Measurements from ENCODE around the gene GPR61.

The GPR61 gene

GRCh38 chr1:109529881-109530456 is 9.7 kb upstream of the GPR61 start:
- DNase-seq (ENCODE audit: insufficient read length, low spot score) (no peak), FAIRE-seq (no peak)
- no peak for TF ChIP-seq CTCF (IDR thresholded peaks at IDR 0.05; ENCODE audit: insufficient read depth, missing control alignments)

- no peak for TF ChIP-seq CTCF (IDR thresholded peaks at IDR 0.05; ENCODE audit: insufficient read depth, missing control alignments)
- no peak for FAIRE-seq
- DNase-seq (ENCODE audit: insufficient read length, low spot score), result no peak
These were observed 9.1 kb upstream of the GPR61 start for GRCh38 chr1:109530457-109531087.

- TF ChIP-seq CTCF (IDR thresholded peaks at IDR 0.05; ENCODE audit: insufficient read depth, missing control alignments), result no peak
- FAIRE-seq (no peak), DNase-seq (ENCODE audit: insufficient read length, low spot score) (no peak)
These were observed 8.3 kb upstream of the GPR61 start for GRCh38 chr1:109531380-109531779.

GRCh38 chr1:109531826-109532364 is 7.8 kb upstream of the GPR61 start:
- DNase-seq (ENCODE audit: insufficient read length, low spot score), result no peak
- TF ChIP-seq CTCF (IDR thresholded peaks at IDR 0.05; ENCODE audit: insufficient read depth, missing control alignments), result no peak
- no peak for FAIRE-seq

GRCh38 chr1:109532365-109533136 is 7.1 kb upstream of the GPR61 start:
- peak; percentile 72 for DNase-seq (ENCODE audit: insufficient read length, low spot score)
- TF ChIP-seq CTCF (IDR thresholded peaks at IDR 0.05; ENCODE audit: insufficient read depth, missing control alignments), result peak; percentile 90
- no peak for FAIRE-seq

GRCh38 chr1:109534307-109534858 is 5.3 kb upstream of the GPR61 start:
- no peak for TF ChIP-seq CTCF (IDR thresholded peaks at IDR 0.05; ENCODE audit: insufficient read depth, missing control alignments)
- FAIRE-seq (no peak), DNase-seq (ENCODE audit: insufficient read length, low spot score) (no peak)
